ENCODE measurements around the gene FRRS1L.

FRRS1L gene

GRCh38 chr9:109176963-109177362 lies 9.9 kb upstream of the FRRS1L start:
- DNase-seq (ENCODE audit: low read depth, low spot score), result no peak

GRCh38 chr9:109176386-109176785 lies 9.3 kb upstream of the FRRS1L start:
- no peak for DNase-seq (ENCODE audit: low read depth, low spot score)

DNA sequence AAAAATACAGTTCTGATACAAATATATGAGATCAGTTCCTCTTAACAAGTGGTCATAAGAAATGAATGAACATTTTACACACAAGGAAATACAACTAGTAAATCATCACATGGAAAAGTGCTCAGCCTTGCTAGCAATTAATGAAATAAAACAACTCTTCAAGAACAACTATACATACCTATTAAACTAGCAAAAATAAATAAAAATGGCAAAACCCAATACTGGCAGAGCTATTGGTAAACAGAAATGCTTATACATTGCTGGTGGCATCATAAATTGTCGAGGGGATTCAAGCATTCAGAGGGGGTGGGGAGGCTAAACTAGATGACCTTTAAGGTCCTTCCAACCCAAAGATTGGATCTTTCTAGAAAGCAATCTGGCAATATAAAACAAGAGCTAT lies 5.9 kb upstream of the FRRS1L start:
- no peak for DNase-seq (ENCODE audit: low read depth, low spot score)

DNA sequence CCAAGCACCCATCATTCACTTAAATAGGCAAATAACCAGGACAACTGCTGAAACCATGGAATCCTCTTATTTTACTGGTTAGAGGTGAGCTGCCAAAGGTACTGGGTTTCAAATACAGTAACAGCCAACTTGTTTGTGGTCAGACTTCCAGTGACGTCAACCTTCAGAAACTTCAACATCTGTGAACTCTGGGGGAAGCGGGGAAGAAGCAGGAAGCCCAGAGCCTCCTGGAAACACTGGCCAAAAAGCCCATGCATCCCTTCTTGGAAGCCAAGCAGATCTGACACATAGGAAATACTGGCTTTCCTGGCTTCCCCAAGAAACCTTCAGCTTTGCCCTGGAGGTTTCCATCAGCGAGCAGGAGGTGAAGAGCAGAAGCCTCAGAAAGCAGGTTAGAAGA lies 4.9 kb upstream of the FRRS1L start:
- no peak for DNase-seq (ENCODE audit: low read depth, low spot score)

- DNase-seq (ENCODE audit: low read depth, low spot score), result no peak
Measured at GRCh38 chr9:109168170-109168569, 1.1 kb upstream of the FRRS1L start.

DNA sequence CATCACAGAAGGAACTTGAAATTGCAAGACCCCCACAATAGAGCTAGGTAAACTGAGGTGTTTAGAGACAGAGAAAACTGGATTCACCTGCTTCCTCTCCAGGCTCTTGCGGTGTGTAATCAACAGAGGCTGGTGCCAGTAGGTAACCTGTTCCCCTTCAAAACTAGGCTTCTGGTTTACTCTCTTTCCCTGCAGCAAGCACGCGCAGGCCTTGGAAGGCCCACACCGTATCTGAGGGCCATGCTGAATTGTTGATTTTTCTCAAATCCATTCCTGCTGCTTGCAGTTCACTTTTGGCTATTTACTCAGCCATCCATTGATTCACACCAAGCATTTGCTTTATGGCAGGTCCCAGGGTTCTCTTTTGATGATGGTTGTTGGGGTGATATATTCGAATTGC lies 667 bp upstream of the FRRS1L start:
- no peak for DNase-seq (ENCODE audit: low read depth, low spot score)

- DNase-seq (ENCODE audit: low read depth, low spot score), result no peak
Measured at GRCh38 chr9:109166171-109166770, 778 bp downstream of the FRRS1L start.

GRCh38 chr9:109164042-109164441 lies 3.0 kb downstream of the FRRS1L start:
- DNase-seq (ENCODE audit: low read depth, low spot score), result no peak

DNA sequence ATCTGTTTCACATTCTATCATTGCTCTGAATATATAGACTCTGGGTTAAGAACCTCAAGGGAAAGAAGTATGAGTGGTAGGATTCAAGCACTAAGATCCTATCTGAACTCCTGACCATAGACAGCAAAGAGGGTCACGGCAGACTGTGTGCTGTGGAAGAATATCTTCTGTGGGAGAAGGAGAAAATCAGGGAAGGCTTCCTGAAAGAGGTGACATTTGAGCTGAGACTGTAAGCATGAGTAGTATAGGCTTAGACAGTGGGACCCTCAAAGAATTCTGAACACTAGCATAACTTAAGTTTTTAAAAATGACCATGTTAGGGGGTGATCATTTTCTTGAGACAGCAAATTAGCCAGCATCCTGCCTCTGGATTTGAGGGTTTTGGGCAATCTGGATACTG lies 3.9 kb downstream of the FRRS1L start:
- no peak for DNase-seq (ENCODE audit: low read depth, low spot score)

GRCh38 chr9:109162677-109163076 lies 4.4 kb downstream of the FRRS1L start:
- DNase-seq (ENCODE audit: low read depth, low spot score), result no peak

GRCh38 chr9:109161471-109161870 lies 5.6 kb downstream of the FRRS1L start:
- no peak for DNase-seq (ENCODE audit: low read depth, low spot score)

DNA sequence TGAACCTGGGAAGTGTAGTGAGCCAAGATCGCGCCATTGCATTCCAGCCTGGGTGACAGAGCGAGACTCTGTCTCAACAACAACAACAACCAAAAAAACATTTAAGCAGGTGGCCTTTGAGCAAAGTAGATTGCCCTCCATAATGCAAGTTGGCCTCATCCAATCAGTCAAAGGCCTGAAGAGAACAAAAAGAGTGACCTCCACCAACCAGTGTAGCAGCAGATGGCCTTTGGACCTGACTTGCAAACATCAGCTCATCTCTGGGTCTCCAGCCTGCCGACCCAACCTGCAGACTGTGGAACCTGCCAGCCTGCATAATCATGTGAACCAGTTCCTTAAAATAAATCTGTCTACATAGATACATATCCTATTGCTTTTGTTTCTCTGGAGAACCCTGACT lies 7.5 kb downstream of the FRRS1L start:
- DNase-seq (ENCODE audit: low read depth, low spot score), result no peak

- no peak for DNase-seq (ENCODE audit: low read depth, low spot score)
Measured at GRCh38 chr9:109158651-109159050, 8.4 kb downstream of the FRRS1L start.

- no peak for DNase-seq (ENCODE audit: low read depth, low spot score)
Measured at GRCh38 chr9:109156708-109157107, 10.3 kb downstream of the FRRS1L start.

DNA sequence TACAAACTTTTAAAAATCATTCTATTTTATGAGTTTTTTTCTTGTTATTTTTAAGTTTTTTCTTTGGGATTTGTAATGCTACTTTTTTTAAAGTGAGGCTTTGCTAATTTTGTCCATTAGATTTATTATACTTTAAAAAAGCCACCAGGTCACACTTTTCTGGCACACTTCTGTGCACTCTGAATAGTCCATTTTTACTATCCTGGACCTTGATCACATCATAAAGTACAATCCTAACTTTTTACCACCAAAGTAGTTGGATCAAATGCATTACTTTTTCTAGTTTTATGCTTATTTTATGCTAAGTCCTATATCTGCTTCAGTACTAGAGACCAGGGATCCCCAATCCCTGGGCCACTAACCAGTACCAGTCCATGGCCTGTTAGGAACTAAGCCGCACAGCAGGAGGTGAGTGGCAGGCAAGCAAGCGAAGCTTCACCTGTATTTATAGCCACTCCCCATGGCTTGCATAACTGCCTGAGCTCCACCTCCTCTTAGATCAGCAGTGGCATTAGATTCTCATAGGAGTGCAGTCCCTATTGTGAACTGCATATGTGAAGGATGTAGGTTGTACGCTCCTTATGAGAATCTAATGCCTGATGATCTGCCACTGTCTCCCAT lies 16.0 kb downstream of the FRRS1L start:
- DNase-seq (ENCODE audit: low read depth, low spot score), result no peak

GRCh38 chr9:109149722-109150121 lies 17.3 kb downstream of the FRRS1L start:
- no peak for DNase-seq (ENCODE audit: low read depth, low spot score)

DNA sequence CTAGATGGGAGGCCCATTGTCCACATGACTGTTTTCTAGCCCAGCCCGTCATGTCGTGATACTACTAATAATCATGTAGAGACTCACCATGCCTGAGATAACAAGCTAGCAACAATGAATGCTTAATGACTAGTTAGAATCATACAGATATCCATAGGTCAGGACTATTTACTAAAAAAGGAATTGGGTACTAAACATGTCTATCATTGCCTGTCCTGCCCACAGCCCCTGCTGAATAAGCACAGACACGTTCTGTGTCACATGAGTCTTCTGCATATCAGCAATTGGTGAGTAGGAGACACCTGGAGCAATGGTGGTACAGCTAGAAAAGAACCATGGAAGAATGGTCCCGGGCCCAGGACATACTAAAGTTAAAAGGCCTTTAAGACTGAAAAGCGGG lies 18.0 kb downstream of the FRRS1L start:
- DNase-seq (ENCODE audit: low read depth, low spot score), result no peak

DNA sequence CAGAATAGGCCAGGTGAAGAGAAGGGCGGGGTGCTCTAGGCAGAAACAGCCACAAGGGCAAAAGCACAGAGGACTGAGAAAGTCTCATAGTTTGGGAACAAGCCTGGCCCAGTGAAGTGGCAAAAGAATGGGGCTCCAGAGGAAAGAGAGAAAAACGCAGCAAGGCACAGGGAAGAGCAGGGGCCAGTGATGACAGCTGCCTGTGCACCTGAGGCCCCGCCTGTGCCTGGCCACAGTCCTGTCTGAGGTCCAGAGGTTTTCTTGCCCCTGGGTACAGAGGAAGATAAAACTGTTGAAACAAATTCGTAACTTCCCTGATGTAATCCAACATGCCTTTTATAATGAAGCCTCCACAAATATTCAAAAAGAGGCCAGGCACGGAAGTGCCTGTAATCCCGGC lies 22.0 kb downstream of the FRRS1L start:
- no peak for DNase-seq (ENCODE audit: low read depth, low spot score)

GRCh38 chr9:109143881-109144562 lies 23.0 kb downstream of the FRRS1L start:
- DNase-seq (ENCODE audit: low read depth, low spot score), result no peak

DNA sequence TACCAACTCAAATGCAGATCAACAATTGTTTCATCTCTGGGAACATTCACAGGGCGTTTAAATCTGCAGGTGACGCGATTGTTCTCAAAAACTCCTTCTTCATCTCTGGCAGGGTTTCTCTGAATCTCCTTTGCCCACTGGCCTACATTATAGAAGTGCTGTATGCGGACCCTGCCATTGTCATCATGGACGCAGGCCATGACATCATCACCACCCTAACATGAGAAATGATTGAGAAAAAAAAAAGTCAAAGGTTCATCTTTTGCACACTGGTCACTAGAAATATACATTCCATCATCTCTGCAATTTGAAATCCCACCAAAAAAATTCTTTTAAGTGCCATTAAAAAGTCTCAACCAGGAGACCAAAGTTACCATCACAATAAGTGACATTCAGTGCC lies 25.7 kb downstream of the FRRS1L start:
- no peak for DNase-seq (ENCODE audit: low read depth, low spot score)

DNA sequence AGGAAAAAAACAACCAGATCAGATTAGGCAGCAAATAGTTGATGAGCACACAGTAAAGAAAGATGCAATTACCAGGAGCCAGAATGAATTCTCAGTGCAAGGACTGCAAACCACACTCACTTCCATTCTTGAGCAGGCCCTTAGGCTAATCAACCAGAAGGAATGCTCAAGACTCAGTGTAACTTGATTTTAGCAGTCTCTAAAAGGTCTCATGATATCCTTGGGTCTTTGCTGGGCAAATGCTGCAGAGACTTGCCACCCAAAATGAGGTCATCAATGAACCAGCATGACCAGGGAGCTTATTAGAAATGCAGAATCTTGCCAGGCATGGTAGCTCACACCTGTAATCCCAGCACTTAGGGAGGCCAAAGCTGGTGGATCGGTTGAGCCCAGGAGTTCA lies 27.2 kb downstream of the FRRS1L start:
- DNase-seq (ENCODE audit: low read depth, low spot score), result no peak

- DNase-seq (ENCODE audit: low read depth, low spot score), result no peak
Measured at GRCh38 chr9:109138421-109138820, 28.6 kb downstream of the FRRS1L start.

DNA sequence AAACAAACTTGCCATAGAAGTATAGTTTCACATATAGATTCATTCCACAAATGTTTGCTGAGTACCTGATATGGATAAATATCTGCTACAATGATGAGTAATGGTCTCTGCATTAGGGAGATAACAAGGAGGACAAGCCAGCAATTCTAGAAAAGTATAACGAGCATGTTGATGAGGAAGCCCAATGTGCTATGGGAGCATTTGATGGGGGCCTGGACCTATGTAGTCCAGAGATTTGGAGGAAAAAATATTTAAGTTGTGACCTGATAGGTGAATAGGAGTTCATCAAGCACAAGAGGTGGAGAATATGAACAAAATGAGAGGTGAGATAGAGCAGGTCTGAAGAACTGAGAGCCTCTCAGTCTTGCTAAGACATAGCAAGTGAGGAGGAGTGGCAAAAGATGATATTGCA lies 32.9 kb downstream of the FRRS1L start:
- no peak for DNase-seq (ENCODE audit: low read depth, low spot score)

All from activated naive CD8-positive, alpha-beta T cell treated with anti-CD3 and anti-CD28 coated beads, Interleukin-2, amount 50 U/mL, for 16 hours (primary cell).